Activated CD8-positive, alpha-beta memory T cell treated with anti-CD3 and anti-CD28 coated beads for 36 hours (primary cell): Measurements from ENCODE around the gene ABR. TPM values are rescaled to one million over a fixed set of nuclear protein-coding genes. Genes with fewer than 3 reads are reported as not detected.

Source experiments
- CTCF ChIA-PET: fragments of 350-600 bp; sonication (Branson Sonifier 250); formaldehyde crosslinking; loops from one replicate; lab custom pipeline; 2021; ENCODE audit warnings: antibody characterized with exemption; lab: Charles Lee
- POLR2A ChIA-PET: fragments of 350-600 bp; sonication (Branson Sonifier 250); formaldehyde crosslinking; loops from one replicate; lab custom pipeline; 2021; ENCODE audit warnings: antibody characterized with exemption; lab: Charles Lee
- total RNA-seq, 2 experiments: library from RNA; stranded (reverse); gene quantifications; one replicate each; pipeline ENCODE4 v1.2.3, GENCODE V29; 2021

Gene ABR
- total RNA-seq, 2 experiments from 2014 or later = 52.5 to 56.2 TPM

GRCh38 chr17:1203111-1203966, 23.6 kb upstream of the ABR start:
- POLR2A ChIA-PET = no interaction called here
- CTCF ChIA-PET = interaction anchor here (1.0 kb wide), 1 partner anchor 16 kb away, joined by 3 read pairs; no protein-coding TSS in a partner anchor

DNA sequence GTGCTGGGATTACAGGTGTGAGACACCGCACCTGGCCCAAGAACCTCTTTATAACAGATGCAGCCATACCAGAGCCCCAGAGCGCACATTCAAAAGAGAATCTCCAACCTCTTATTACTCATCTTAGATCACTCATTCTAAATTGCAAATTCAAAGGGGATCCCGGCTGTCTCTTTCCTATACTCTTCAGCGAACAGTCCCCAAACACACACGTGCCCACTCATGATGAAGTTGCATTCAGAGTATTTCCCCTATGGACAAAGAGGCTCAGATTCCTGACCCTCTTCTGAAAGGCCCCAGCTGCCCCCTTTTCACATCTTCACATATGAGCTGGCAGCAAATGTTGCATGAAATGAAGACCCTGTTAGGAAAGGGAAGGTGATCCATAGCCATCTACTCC, 22.5 kb upstream of the ABR start:
- ChIA-PET CTCF (interaction anchor here (0.7 to 1.8 kb wide), 3 partner anchors 15 to 80 kb away, joined by 3 read pairs; no protein-coding TSS in a partner anchor), POLR2A (no interaction called here)

DNA sequence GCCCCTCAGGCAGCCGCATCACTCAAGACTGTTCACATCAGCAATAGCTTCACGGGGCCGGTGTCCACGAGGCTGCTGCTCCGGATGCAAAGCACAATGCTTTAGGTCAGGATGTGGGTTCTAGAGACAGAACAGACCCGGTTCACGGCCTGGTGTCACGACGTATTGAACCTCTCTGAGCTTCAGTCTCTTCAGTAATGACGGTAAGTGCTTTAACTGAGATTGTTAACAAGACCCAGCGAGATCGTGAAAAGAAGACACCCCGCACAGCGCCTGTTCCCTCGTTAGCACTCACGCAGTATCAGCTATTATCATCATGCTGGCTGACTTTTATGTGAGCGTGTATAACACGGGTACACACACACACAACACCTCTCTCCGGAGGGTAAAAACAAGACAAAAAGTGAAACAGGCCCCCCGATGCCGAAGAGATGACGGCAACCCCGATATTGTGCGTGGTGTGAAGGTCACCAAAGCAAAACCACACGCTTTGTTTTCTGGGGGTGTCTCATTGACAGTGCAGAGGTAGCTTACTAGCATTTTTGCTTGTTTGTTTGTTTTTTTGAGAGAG, 21.4 kb upstream of the ABR start:
- CTCF ChIA-PET = interaction anchor here (0.9 to 1.8 kb wide), 7 partner anchors 14 to 92 kb away, joined by 3 to 4 read pairs (median 3); no protein-coding TSS in a partner anchor
- POLR2A ChIA-PET = interaction anchor here (0.6 to 1.0 kb wide), 2 partner anchors 17 to 92 kb away, joined by 3 to 4 read pairs; no protein-coding TSS in a partner anchor

- POLR2A ChIA-PET = interaction anchor here (0.6 kb wide), 1 partner anchor 97 kb away, joined by 4 read pairs; no protein-coding TSS in a partner anchor
- CTCF ChIA-PET = interaction anchor here (0.6 kb wide), 1 partner anchor 203 kb away, joined by 3 read pairs; the partner anchor contains the start of gene TIMM22
Measured at GRCh38 chr17:1199271-1199743, 19.5 kb upstream of the ABR start.

- CTCF ChIA-PET = interaction anchor here (0.8 to 2.5 kb wide), 7 partner anchors 9 to 518 kb away, joined by 3 to 9 read pairs (median 3); no protein-coding TSS in a partner anchor
- POLR2A ChIA-PET = interaction anchor here (0.5 to 1.2 kb wide), 3 partner anchors 19 to 483 kb away, joined by 3 to 6 read pairs (median 4); no protein-coding TSS in a partner anchor
Measured at GRCh38 chr17:1197781-1198490, 18.2 kb upstream of the ABR start.

DNA sequence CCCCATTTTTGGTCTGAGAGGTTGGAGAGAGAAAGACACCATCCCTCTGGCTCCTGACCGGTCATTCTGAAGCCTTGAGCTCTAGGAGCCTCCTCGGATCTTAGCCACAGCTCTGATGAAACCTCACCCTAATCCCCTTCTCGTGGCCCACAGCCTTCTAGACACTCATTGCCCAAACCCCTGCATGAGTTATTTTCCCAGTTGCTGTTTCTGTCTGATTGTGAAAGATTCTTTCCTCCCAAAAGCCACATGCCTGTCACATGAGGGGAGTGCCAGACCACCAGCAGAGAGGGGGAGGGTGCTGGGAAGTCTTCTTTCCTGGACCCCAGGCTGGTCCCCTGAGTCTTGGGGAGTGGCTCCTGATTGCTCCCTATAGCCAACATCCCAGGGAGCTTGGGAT, 17.6 kb upstream of the ABR start:
- ChIA-PET POLR2A (interaction anchor here (0.5 to 1.2 kb wide), 2 partner anchors 18 to 482 kb away, joined by 4 to 6 read pairs; no protein-coding TSS in a partner anchor), CTCF (interaction anchor here (1.0 to 2.5 kb wide), 5 partner anchors 9 to 75 kb away, joined by 3 to 9 read pairs (median 7); no protein-coding TSS in a partner anchor)

GRCh38 chr17:1196946-1197345, 17.2 kb upstream of the ABR start:
- ChIA-PET POLR2A (interaction anchor here (0.5 to 0.7 kb wide), 2 partner anchors 320 to 482 kb away, joined by 4 to 7 read pairs; partner anchors contain the start of gene INPP5K), CTCF (interaction anchor here (1.4 to 2.5 kb wide), 2 partner anchors 10 to 31 kb away, joined by 7 to 9 read pairs; no protein-coding TSS in a partner anchor)

- POLR2A ChIA-PET = no interaction called here
- CTCF ChIA-PET = interaction anchor here (0.7 to 1.3 kb wide), 4 partner anchors 9 to 204 kb away, joined by 3 to 6 read pairs (median 4); no protein-coding TSS in a partner anchor
Measured at GRCh38 chr17:1192911-1193699, 13.3 kb upstream of the ABR start.

- CTCF ChIA-PET = interaction anchor here (0.7 to 6.2 kb wide), 2 partner anchors 13 to 69 kb away, joined by 4 to 62 read pairs; no protein-coding TSS in a partner anchor
- POLR2A ChIA-PET = interaction anchor here (0.6 kb wide), 1 partner anchor 1646 kb away, joined by 3 read pairs; no protein-coding TSS in a partner anchor
Measured at GRCh38 chr17:1190751-1191331, 11.1 kb upstream of the ABR start.

DNA sequence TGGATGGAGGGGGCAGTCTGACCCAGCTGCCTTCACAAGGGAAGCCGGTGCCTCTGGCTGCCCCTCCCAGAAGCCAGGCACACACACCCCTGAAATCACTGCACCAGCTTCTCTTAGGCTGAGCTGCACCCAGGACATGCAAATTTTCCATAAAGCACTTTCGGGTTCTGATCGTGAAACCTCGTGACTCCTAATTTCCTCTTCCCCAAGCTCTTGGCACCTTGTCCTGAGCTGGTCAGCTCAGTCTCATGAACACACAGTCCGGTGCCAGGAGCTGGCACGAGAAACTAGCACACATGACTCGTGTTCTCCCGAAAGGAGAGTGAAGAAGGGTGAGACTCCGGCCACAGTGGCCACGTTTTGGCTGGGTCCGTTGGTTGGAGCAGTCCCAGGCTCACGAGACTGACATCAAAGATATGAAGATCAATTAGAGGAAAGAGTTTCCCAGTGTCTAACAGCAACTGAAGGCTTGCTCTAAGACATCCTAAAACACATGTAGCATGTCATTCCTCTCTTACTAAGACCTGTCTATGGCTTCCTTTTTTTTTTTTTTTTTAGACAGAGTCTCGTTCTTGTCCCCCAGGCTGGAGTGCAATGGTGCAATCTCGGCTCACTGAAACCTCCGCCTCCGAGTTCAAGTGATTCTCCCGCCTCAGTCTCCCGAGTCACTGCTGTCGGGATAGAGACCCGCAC, 9.2 kb upstream of the ABR start:
- CTCF ChIA-PET = interaction anchor here (0.6 to 6.2 kb wide), 4 partner anchors 9 to 261 kb away, joined by 3 to 62 read pairs (median 6); no protein-coding TSS in a partner anchor
- POLR2A ChIA-PET = no interaction called here

DNA sequence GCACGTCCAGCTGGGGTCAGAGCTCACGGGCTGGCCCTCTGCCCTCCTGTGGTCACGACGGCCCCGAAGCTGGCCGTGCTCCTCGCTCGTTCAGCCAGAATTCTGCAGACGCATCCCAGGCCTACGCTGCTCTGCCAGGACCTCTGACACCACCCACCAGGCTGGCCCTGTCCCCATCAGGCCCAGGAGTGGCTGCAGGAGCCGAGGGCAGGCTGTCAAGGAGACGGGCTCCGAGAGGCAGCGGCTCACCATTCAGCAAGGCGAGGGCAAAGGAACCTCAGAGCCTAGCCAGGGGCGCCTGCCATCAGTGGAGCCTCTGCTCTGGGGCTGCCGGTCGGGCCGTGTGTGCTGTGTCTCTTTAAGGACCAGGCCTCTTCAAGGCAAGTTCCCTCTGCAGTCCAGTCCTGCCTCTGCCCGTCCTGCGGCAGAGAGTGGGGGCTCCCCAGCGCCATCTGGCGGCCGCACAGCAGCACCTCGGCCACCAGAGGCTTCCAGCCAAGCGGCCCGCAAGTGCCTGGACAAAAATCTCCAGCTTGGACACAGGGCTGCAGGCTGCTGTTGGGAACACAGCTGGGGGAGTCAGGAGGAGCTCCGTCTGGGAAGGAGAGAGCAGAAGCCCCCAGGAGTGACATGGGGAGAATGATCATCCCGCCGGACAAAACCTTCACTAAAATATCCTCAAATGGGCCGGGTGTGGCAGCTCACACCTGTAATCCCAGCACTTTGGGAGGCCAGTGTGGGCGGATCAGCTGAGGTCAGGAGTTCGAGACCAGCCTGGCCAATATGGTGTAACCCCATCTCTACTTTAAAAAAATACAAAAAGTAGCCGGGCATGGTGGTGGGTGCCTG, 7.4 kb upstream of the ABR start:
- ChIA-PET CTCF (interaction anchor here (0.8 to 6.2 kb wide), 13 partner anchors 9 to 129 kb away, joined by 3 to 62 read pairs (median 3); no protein-coding TSS in a partner anchor), POLR2A (no interaction called here)

DNA sequence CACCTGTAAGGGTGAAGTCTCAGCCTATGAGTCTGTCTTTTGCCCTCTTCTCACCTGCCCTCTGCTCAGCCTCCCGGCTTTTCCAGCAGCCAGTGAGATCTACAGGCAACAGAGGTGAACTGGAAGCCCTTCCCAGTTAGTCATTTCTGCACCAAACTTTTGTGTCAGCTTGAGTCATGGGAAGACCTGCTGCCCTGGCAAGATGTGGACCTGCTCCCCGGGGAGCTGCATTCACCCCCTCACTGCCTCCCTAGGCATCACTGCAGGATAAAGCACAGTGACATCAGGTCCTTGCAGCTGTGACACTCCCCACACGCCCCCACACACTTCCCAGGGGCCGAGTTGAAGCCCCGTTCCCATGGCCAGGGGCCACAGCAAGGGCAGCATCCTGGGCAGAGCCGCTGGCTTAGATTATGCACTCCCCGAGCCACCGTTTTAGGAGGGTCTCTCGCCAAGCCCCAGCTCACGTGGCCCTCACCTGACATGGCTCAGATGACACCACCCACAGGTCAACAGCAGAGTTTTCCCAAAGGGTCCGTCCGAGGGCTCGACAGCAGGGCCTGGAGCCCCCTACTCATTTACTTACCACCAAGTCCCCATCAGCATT, 6.5 kb upstream of the ABR start:
- ChIA-PET CTCF (interaction anchor here (0.8 to 6.2 kb wide), 4 partner anchors 8 to 64 kb away, joined by 3 to 62 read pairs (median 5); no protein-coding TSS in a partner anchor), POLR2A (no interaction called here)

DNA sequence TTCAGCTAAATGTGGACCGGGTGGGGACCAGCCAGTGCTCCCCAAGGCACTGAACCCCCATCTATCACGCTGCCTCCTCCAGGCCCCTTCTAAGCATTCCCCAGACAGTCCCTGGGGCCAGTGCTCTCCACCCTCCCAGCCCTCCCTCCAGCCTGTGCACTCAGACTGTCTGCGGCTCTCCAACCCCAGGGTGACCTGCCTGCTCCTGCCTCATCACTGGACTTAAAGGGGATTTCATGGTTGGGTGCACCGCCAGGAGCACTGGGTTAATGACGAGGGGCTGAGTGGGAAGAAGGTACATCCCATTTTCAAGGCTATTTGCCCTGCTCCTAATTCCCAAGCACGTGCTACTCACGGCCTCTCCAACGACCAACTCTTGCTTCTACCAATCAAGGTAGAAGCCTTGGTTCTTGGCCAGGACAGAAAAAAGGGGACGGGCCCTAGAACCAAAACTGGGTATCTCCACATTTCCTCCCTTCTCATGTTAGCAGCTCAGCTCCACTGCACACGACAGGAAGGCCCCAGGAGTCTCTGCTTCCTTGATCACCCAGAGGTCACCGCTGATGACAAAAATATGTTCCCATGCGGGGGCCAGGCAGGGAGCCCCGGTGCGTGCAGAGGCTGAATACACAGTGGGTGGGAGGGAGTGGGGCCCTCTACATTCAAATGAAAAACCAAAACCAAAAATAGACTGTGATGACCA, 3.5 kb upstream of the ABR start:
- POLR2A ChIA-PET = interaction anchor here (0.6 kb wide), 1 partner anchor 58 kb away, joined by 3 read pairs; no protein-coding TSS in a partner anchor
- CTCF ChIA-PET = interaction anchor here (0.8 to 3.3 kb wide), 3 partner anchors 10 to 61 kb away, joined by 3 to 17 read pairs (median 3); no protein-coding TSS in a partner anchor

GRCh38 chr17:1182811-1183170, 3.0 kb upstream of the ABR start:
- CTCF ChIA-PET = interaction anchor here (3.3 kb wide), 1 partner anchor 60 kb away, joined by 17 read pairs; no protein-coding TSS in a partner anchor
- POLR2A ChIA-PET = interaction anchor here (0.6 kb wide), 1 partner anchor 58 kb away, joined by 3 read pairs; no protein-coding TSS in a partner anchor
